Measurements from ENCODE around the gene ISG20. TPM values are rescaled to one million over a fixed set of nuclear protein-coding genes. Genes with fewer than 3 reads are reported as not detected.

Gene ISG20
- total RNA-seq, 4 donors from 2014 or later: 4.3 to 26.7 (median 11.8) TPM

DNA sequence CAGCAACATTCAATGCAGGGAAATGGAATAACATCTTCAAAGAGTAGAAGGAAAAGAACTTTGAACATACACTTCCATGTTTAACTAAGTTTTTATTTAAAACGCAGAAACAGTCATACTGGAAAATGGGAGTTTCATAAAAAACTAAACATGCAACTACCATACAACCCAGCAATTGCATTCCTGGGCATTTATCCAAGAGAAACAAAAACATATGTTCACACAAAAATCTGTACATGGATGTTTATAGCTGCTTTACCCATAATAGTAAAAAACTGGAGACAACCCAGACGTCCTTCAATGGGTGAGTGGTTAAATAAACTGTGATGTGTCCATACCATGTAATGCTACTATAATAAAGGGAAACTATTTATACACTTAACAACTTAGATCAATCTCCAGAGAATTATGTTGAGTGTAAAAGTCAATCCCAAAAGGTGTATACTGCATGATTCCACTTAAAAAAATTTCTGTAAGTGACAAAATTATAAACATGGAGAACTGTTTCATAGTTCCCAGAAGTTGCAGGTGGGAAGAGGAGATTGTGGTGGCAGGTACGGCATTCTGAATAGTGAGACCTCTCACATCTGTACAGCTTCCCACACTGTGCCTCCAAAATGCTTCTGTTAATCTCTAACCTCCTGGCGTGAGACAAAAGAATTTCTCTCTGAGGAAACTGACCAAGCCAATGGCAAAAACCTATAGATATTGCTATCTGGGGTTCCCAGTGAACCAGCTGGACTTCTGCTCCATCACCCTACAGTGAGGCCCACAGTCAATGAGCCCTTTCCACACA, 23.1 kb downstream of the ISG20 start:
- TF ChIP-seq, protein P1, sequence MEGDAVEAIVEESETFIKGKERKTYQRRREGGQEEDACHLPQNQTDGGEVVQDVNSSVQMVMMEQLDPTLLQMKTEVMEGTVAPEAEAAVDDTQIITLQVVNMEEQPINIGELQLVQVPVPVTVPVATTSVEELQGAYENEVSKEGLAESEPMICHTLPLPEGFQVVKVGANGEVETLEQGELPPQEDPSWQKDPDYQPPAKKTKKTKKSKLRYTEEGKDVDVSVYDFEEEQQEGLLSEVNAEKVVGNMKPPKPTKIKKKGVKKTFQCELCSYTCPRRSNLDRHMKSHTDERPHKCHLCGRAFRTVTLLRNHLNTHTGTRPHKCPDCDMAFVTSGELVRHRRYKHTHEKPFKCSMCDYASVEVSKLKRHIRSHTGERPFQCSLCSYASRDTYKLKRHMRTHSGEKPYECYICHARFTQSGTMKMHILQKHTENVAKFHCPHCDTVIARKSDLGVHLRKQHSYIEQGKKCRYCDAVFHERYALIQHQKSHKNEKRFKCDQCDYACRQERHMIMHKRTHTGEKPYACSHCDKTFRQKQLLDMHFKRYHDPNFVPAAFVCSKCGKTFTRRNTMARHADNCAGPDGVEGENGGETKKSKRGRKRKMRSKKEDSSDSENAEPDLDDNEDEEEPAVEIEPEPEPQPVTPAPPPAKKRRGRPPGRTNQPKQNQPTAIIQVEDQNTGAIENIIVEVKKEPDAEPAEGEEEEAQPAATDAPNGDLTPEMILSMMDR (IDR thresholded peaks at IDR 0.05): no peak
- TF ChIP-seq POLR2A (IDR thresholded peaks at IDR 0.05): no peak
- DNase-seq (ENCODE audit: low spot score in 2 of 2): no peak
- intact Hi-C loops (cut with DNase I; ENCODE audit: low total_unique reads): no loop called here
- no peak overlapping the region for H3K4me3 ChIP-seq (ENCODE audit: low read depth, poor library complexity, severe bottlenecking)
- 75% methylated on average over 4 of the region's 4 CpGs for WGBS, 2 donors

DNA sequence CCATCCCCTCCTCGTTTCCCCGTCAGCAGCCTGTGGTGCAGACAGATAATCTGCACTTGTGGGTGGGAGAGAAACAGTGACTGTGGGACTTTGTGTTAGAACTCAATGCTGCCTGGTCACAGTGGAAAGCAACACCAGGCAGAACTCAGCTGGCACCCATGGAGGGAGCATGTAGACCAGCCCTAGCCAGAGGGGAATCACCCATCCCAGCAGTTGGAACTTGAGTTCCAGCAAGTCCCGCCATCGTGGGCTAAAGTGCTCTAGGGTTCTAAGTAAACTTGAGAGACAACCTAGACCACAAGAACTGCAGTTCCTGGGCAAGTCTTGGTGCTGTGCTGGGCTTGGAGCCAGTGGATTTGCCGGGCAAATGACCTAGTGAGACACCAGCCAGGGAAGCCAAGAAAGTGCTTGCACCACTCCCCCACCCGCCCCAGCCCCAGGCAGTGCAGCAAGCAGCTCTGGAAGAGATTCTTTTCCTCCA, 24.4 kb downstream of the ISG20 start:
- DNase-seq (ENCODE audit: low spot score in 2 of 2): peak in 1 of 2 donors; percentile 68
- no peak for TF ChIP-seq POLR2A (IDR thresholded peaks at IDR 0.05)
- TF ChIP-seq, protein P1 (IDR thresholded peaks at IDR 0.05): no peak
- intact Hi-C loops (cut with DNase I; ENCODE audit: low total_unique reads): no loop called here
- 59 to 65% methylated on average over 6 of the region's 6 CpGs for WGBS, 2 donors
- H3K4me3 ChIP-seq (ENCODE audit: low read depth, poor library complexity, severe bottlenecking): no peak overlapping the region

DNA sequence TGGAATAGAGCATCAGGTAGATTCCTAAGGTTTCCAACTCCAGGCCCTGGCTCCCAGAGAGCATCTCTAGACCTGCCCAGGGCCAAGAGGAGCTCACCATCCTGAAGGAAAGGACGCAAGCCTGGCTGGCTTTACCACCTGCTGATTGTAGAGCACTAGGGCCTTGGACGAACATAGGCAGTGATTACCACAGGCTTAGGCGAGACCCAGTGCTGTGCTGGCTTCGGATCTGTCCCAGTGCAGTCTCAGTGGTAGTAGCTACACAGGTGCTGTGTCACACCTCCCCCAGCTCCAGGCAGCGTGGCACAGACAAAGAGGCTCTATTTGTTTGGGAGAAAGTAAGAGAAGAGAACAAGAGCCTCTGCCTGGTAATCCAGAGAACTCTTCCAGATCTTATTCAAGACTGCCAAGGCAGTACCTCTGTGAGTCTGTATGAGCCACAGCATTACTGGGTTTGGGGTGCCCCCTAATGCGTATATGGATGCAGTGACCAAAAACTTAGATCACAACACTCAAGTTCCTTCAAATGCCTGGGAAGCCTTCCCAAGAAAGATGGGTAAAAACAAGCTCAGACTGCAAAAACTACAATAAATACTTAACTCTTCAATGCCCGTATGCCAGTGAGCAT, 25.4 kb downstream of the ISG20 start:
- WGBS, 2 donors: 80 to 82% methylated on average over 5 to 7 of the region's 7 CpGs
- no peak overlapping the region for H3K4me3 ChIP-seq (ENCODE audit: low read depth, poor library complexity, severe bottlenecking)
- DNase-seq (ENCODE audit: low spot score in 2 of 2): peak in 1 of 2 donors; percentile 60
- intact Hi-C loops (cut with DNase I; ENCODE audit: low total_unique reads): no loop called here
- TF ChIP-seq, protein P1 (IDR thresholded peaks at IDR 0.05): no peak
- TF ChIP-seq POLR2A (IDR thresholded peaks at IDR 0.05): no peak

DNA sequence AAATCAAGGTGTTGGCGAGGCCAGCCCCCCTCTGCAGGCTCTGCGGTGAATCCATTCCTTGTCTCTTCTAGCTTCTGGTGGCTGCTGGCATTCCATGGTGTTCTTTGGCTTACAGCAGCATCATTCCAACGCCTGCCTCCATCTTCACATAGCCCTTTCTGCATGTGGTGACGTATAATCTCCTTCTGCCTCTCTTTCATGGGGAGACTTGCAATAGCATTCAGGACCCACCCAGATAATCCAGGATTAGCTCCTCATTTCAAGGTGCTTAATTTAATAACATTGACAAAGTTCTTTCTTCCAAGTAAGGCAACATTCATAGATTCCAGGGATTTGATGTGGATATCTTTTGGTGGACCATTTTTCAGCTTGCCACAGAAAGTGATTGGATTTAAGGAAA, 35.8 kb downstream of the ISG20 start:
- peak in 1 of 2 donors; percentile 40 for DNase-seq (ENCODE audit: low spot score in 2 of 2)
- TF ChIP-seq, protein P1 (IDR thresholded peaks at IDR 0.05): no peak
- no peak for TF ChIP-seq POLR2A (IDR thresholded peaks at IDR 0.05)
- WGBS, 2 donors: 79 to 80% methylated on average over 4 of the region's 4 CpGs
- intact Hi-C loops (cut with DNase I; ENCODE audit: low total_unique reads): no loop called here
- no peak overlapping the region for H3K4me3 ChIP-seq (ENCODE audit: low read depth, poor library complexity, severe bottlenecking)

DNA sequence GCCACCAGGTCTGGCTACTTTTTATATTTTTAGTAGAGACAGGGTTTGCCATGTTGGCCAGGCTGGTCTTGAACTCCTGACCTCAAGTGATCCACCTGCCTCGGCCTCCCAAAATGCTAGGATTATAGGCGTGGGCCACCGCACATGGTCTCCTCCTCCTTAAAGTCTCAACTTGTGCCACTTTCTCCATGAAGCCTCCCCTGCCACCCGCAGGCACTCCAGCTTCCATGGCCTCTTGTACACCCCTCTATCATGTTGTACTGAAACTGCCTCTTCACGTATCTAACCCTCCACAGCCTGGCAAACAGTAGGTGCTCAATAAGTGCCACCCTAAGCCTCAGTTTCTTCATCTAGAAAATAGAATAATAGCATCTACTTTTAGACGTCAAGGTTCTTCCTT, 39.9 kb downstream of the ISG20 start:
- no peak overlapping the region for H3K4me3 ChIP-seq (ENCODE audit: low read depth, poor library complexity, severe bottlenecking)
- intact Hi-C loops (cut with DNase I; ENCODE audit: low total_unique reads): no loop called here
- DNase-seq (ENCODE audit: low spot score in 2 of 2): peak in 1 of 2 donors; percentile 29
- TF ChIP-seq, protein P1 (IDR thresholded peaks at IDR 0.05): no peak
- no peak for TF ChIP-seq POLR2A (IDR thresholded peaks at IDR 0.05)
- 93 to 96% methylated on average over 6 of the region's 6 CpGs for WGBS, 2 donors
